Spleen (tissue), 11 donors: Measurements from ENCODE around the gene ANGPTL2. TPM values are rescaled to one million over a fixed set of nuclear protein-coding genes. Genes with fewer than 3 reads are reported as not detected.

Experiments
- DNase-seq: peaks from one replicate; pipeline ENCODE4 v3.0.0-alpha.2; 2020
- H3K27ac ChIP-seq, 8 donors: fragments of 200-600 bp; sonication (generic) in 7 of 8; 1 replicate in 4 of 8; 2 replicates in 4 of 8; pipeline versions ENCODE4 v1.5.0 to v1.8.0; 2016 to 2021; ENCODE audit warnings: inconsistent platforms in 4 of 8, mild to moderate bottlenecking in 4 of 8, moderate library complexity in 1 of 8
- H3K27me3 ChIP-seq, 7 donors: fragments of 200-600 bp; sonication (generic) in 6 of 7; replicated peaks in 1 of 7; 1 replicate in 4 of 7; 2 replicates in 3 of 7; pipeline versions ENCODE4 v1.5.0 to v1.8.0; 2016 to 2021; ENCODE audit warnings: inconsistent platforms in 3 of 7, mild to moderate bottlenecking in 1 of 7
- H3K36me3 ChIP-seq, 6 donors: fragments of 200-600 bp; sonication (generic) in 5 of 6; 1 replicate in 4 of 6; 2 replicates in 2 of 6; pipeline versions ENCODE4 v1.5.0 to v1.8.0; 2016 to 2021; ENCODE audit warnings: inconsistent platforms in 2 of 6
- H3K4me1 ChIP-seq, 6 donors: fragments of 200-600 bp; sonication (generic) in 5 of 6; 1 replicate in 3 of 6; 2 replicates in 3 of 6; pipeline versions ENCODE4 v1.5.0 to v1.8.0; 2016 to 2021; ENCODE audit warnings: inconsistent platforms in 3 of 6
- H3K4me3 ChIP-seq, 8 donors: fragments of 200-600 bp; sonication (generic) in 7 of 8; 1 replicate in 4 of 8; 2 replicates in 4 of 8; pipeline versions ENCODE4 v1.5.0 to v1.8.0; 2016 to 2021; ENCODE audit warnings: inconsistent platforms in 4 of 8, mild to moderate bottlenecking in 4 of 8, moderate library complexity in 2 of 8
- H3K9me3 ChIP-seq, 8 donors: fragments of 200-600 bp; sonication (generic) in 7 of 8; 1 replicate in 4 of 8; 2 replicates in 4 of 8; pipeline versions ENCODE4 v1.5.0 to v1.8.0; 2016 to 2021; ENCODE audit warnings: inconsistent platforms in 4 of 8
- CTCF ChIP-seq, 11 experiments: fragments of 200-600 bp in 7 of 11; fragments of 450-650 bp in 4 of 11; sonication (generic) in 4 of 11; IDR thresholded peaks in 8 of 11; conservative IDR thresholded peaks in 3 of 11; 1 replicate in 7 of 11; 2 replicates in 4 of 11; pipeline versions ENCODE4 v1.4.0 to v1.8.0; 2016 to 2021; ENCODE audit warnings: antibody characterized with exemption in 11 of 11, inconsistent platforms in 4 of 11, mild to moderate bottlenecking in 1 of 11
- POLR2A ChIP-seq, 3 donors: fragments of 450-650 bp; IDR thresholded peaks; one replicate each; pipeline ENCODE4 v1.5.1; 2017; ENCODE audit warnings: antibody characterized with exemption in 3 of 3, mild to moderate bottlenecking in 1 of 3
- POLR2AphosphoS5 ChIP-seq, 3 donors: sonication (generic); formaldehyde crosslinking; IDR thresholded peaks; one replicate each; pipeline ENCODE4 v1.5.1; 2017; ENCODE audit warnings: antibody characterized with exemption in 3 of 3
- WGBS, 5 donors: extraction: QIAGEN DNeasy Blood & Tissue Kit in 3 of 5; methylation state at CpG; one replicate each; pipeline versions ENCODE4 v1.1.5 to v1.1.7; 2013 to 2018; 5-methylcytosine and 5-hydroxymethylcytosine counted together
- intact Hi-C: fragments of 100-400 bp; cut with DNase I; formaldehyde crosslinking; loops from one replicate; pipeline ENCODE4 v1.15.0; 2023; ENCODE audit warnings: low total_unique reads
- polyA plus RNA-seq, 3 donors: library from polyadenylated mRNA; stranded (reverse); fragments of 200-250 nt; gene quantifications; one replicate each; pipeline ENCODE4 v1.2.1, GENCODE V29; 2013
- total RNA-seq, 7 donors: library from RNA; depleted of rRNA in 3 of 7; stranded (reverse); fragments of >200 nt in 3 of 7; fragmentation: NEBNext Ultra II Directional in 4 of 7; extraction: Animal tissue kit (Norgen Biotek cat#: 25700) in 4 of 7; gene quantifications; one replicate each; pipeline versions ENCODE4 v1.1.0 to v1.2.1, GENCODE V29; 2016 to 2021
- donor health status: healthy with polysubstance abuse.
- donor health status: DM: no; HTN: no; CAD: no; lungs with moderate emphysema.
- donor health status: DM: no; HTN: no; CAD: no.
- donor health status: Bipolar disorder and iron deficiency.
- donor health status: healthy.
- donor health status: DM: no; HTN: no; CAD: no.
- donor health status: DM: yes; HTN: yes; CAD: no.

ANGPTL2 gene
- total and polyA plus RNA-seq, 10 donors, result 6.6 to 103 (median 48.1) TPM

GRCh38 chr9:127154390-127155191 is 32.2 kb upstream of the ANGPTL2 start:
- no peak for TF ChIP-seq POLR2A (IDR thresholded peaks at IDR 0.05)
- no peak for TF ChIP-seq POLR2AphosphoS5 (IDR thresholded peaks at IDR 0.05)
- intact Hi-C loops, result no loop called here
- no peaks in the 10 kb centered on the region for H3K9me3 ChIP-seq
- peak overlapping the region in 1 of 8 donors; percentile 1 for H3K4me3 ChIP-seq
- no peaks in the 10 kb centered on the region for H3K27me3 ChIP-seq
- H3K27ac ChIP-seq, result peak overlapping the region in 6 of 8 donors; percentile 27 to 53 (median 42)
- 44 to 67% (median 55%) methylated on average over 13 of the region's 13 CpGs for WGBS, 5 donors
- peaks cover 7 to 24% (median 17%) of the 10 kb centered on the region in 6 donors for H3K4me1 ChIP-seq
- DNase-seq, result no peak
- no peaks in the 10 kb centered on the region for H3K36me3 ChIP-seq

GRCh38 chr9:127154003-127154389 is 31.6 kb upstream of the ANGPTL2 start:
- 84 to 89% (median 85%) methylated on average over 5 of the region's 5 CpGs for WGBS, 5 donors
- Histone ChIP-seq H3K9me3 (no peaks in the 10 kb centered on the region), H3K27ac (peak overlapping the region in 4 of 8 donors; percentile 37 to 53 (median 46)), H3K27me3 (no peaks in the 10 kb centered on the region), H3K36me3 (no peaks in the 10 kb centered on the region), H3K4me1 (peaks cover 7 to 24% (median 17%) of the 10 kb centered on the region in 6 donors), H3K4me3 (no peak overlapping the region)
- DNase-seq, result no peak
- no peak for TF ChIP-seq CTCF (IDR thresholded peaks at IDR 0.05 in 8 of 11, conservative IDR thresholded peaks at IDR 0.05 in 3 of 11)
- no peak for TF ChIP-seq POLR2A (IDR thresholded peaks at IDR 0.05)
- no peak for TF ChIP-seq POLR2AphosphoS5 (IDR thresholded peaks at IDR 0.05)
- intact Hi-C loops, result no loop called here

- WGBS, 5 donors, result 73 to 93% (median 82%) methylated on average over 4 of the region's 4 CpGs
- Histone ChIP-seq H3K27me3 (no peaks in the 10 kb centered on the region), H3K9me3 (no peaks in the 10 kb centered on the region), H3K4me3 (no peak overlapping the region), H3K27ac (no peak overlapping the region), H3K4me1 (peaks cover 7 to 24% (median 17%) of the 10 kb centered on the region in 6 donors), H3K36me3 (no peaks in the 10 kb centered on the region)
- TF ChIP-seq POLR2A (IDR thresholded peaks at IDR 0.05), result no peak
- TF ChIP-seq CTCF (IDR thresholded peaks at IDR 0.05 in 8 of 11, conservative IDR thresholded peaks at IDR 0.05 in 3 of 11), result no peak
- no peak for TF ChIP-seq POLR2AphosphoS5 (IDR thresholded peaks at IDR 0.05)
- intact Hi-C loops, result no loop called here
- DNase-seq, result no peak
Observed at GRCh38 chr9:127153501-127153900, 31.1 kb upstream of the ANGPTL2 start.

GRCh38 chr9:127149463-127150390 is 27.3 kb upstream of the ANGPTL2 start:
- Histone ChIP-seq H3K36me3 (no peaks in the 10 kb centered on the region), H3K27me3 (no peaks in the 10 kb centered on the region), H3K4me1 (peaks cover 7 to 25% (median 15%) of the 10 kb centered on the region in 6 donors), H3K27ac (no peak overlapping the region), H3K9me3 (peaks cover 0 to 5% (median 0%) of the 10 kb centered on the region in 8 donors), H3K4me3 (no peak overlapping the region)
- DNase-seq, result no peak
- TF ChIP-seq POLR2A (IDR thresholded peaks at IDR 0.05), result no peak
- no peak for TF ChIP-seq CTCF (IDR thresholded peaks at IDR 0.05 in 8 of 11, conservative IDR thresholded peaks at IDR 0.05 in 3 of 11)
- TF ChIP-seq POLR2AphosphoS5 (IDR thresholded peaks at IDR 0.05), result no peak
- intact Hi-C loops, result no loop called here
- 86 to 88% (median 88%) methylated on average over 6 of the region's 6 CpGs for WGBS, 5 donors
